GM21515 (cell line): ENCODE measurements around the gene CCDC154.

Source experiments
- ATAC-seq: cut with Tn5 transposase; IDR thresholded peaks from one replicate; pipeline ENCODE4 v1.9.1; 2021; ENCODE audit not compliant: unreplicated experiment

The CCDC154 gene

GRCh38 chr16:1457489-1458245 is 13.3 kb upstream of the CCDC154 start:
- no peak for ATAC-seq

GRCh38 chr16:1456951-1457350 is 12.6 kb upstream of the CCDC154 start:
- ATAC-seq, result no peak

- ATAC-seq, result no peak
Measured at GRCh38 chr16:1455190-1456171, 11.1 kb upstream of the CCDC154 start.

- no peak for ATAC-seq
Measured at GRCh38 chr16:1454561-1454960, 10.2 kb upstream of the CCDC154 start.

GRCh38 chr16:1453316-1453715 is 9.0 kb upstream of the CCDC154 start:
- ATAC-seq, result no peak

- ATAC-seq, result no peak
Measured at GRCh38 chr16:1452530-1452929, 8.2 kb upstream of the CCDC154 start.

- ATAC-seq, result no peak
Measured at GRCh38 chr16:1451702-1452392, 7.5 kb upstream of the CCDC154 start.

GRCh38 chr16:1450841-1451240 is 6.5 kb upstream of the CCDC154 start:
- no peak for ATAC-seq

- no peak for ATAC-seq
Measured at GRCh38 chr16:1450218-1450617, 5.9 kb upstream of the CCDC154 start.

- no peak for ATAC-seq
Measured at GRCh38 chr16:1449201-1449788, 4.9 kb upstream of the CCDC154 start.

GRCh38 chr16:1448536-1449116 is 4.3 kb upstream of the CCDC154 start:
- no peak for ATAC-seq

GRCh38 chr16:1447965-1448364 is 3.6 kb upstream of the CCDC154 start:
- ATAC-seq, result no peak

GRCh38 chr16:1446296-1447080 is 2.1 kb upstream of the CCDC154 start:
- ATAC-seq, result no peak

GRCh38 chr16:1445518-1446203 is 1.3 kb upstream of the CCDC154 start:
- ATAC-seq, result no peak

GRCh38 chr16:1444730-1445517 is 568 bp upstream of the CCDC154 start:
- ATAC-seq, result no peak

GRCh38 chr16:1443403-1443973 is 868 bp downstream of the CCDC154 start:
- ATAC-seq, result no peak

- no peak for ATAC-seq
Measured at GRCh38 chr16:1442697-1443096, 1.7 kb downstream of the CCDC154 start.

- ATAC-seq, result no peak
Measured at GRCh38 chr16:1441391-1441829, 2.9 kb downstream of the CCDC154 start.
